H9 (cell line): ENCODE measurements around the gene TMSB4X. TPM values are rescaled to one million over a fixed set of nuclear protein-coding genes. Genes with fewer than 3 reads are reported as not detected.

Experiments used
- DNase-seq: peaks from one replicate; pipeline ENCODE4 v3.0.0-alpha.2; 2017
- H2AFZ ChIP-seq: one replicate; pipeline ENCODE4 v1.6.1; 2013; ENCODE audit warnings: mild to moderate bottlenecking, low read length, control low read depth, moderate library complexity
- H2AK5ac ChIP-seq: 2 replicates; pipeline ENCODE4 v1.6.1; 2013; ENCODE audit warnings: low read length, control low read depth, mixed read lengths; ENCODE audit not compliant: insufficient read length
- H2BK120ac ChIP-seq: one replicate; pipeline ENCODE4 v1.6.1; 2013; ENCODE audit warnings: low read depth, mild to moderate bottlenecking, low read length, control low read depth, inconsistent platforms; ENCODE audit not compliant: poor library complexity, severe bottlenecking
- H2BK12ac ChIP-seq: 2 replicates; pipeline ENCODE4 v1.6.1; 2013; ENCODE audit warnings: low read length, control low read depth, mixed read lengths, low read depth; ENCODE audit not compliant: insufficient read length
- H2BK15ac ChIP-seq: 2 replicates; pipeline ENCODE4 v1.6.1; 2013; ENCODE audit warnings: low read depth, low read length, control low read depth
- H2BK20ac ChIP-seq: one replicate; pipeline ENCODE4 v1.6.1; 2013; ENCODE audit warnings: low read depth, mild to moderate bottlenecking, low read length, control low read depth, inconsistent platforms; ENCODE audit not compliant: poor library complexity, severe bottlenecking
- H2BK5ac ChIP-seq: 2 replicates; pipeline ENCODE4 v1.6.1; 2013; ENCODE audit warnings: low read length, control low read depth, mixed read lengths; ENCODE audit not compliant: insufficient read length
- H3K14ac ChIP-seq: 2 replicates; pipeline ENCODE4 v1.6.1; 2013; ENCODE audit warnings: low read length, control low read depth; ENCODE audit not compliant: insufficient read depth
- H3K18ac ChIP-seq: 2 replicates; pipeline ENCODE4 v1.6.1; 2013; ENCODE audit warnings: low read depth, mild to moderate bottlenecking, mixed read lengths, low read length, control low read depth; ENCODE audit not compliant: insufficient read length
- H3K23ac ChIP-seq: 2 replicates; pipeline ENCODE4 v1.6.1; 2013; ENCODE audit warnings: low read length, control low read depth, mixed read lengths, low read depth; ENCODE audit not compliant: insufficient read length
- H3K23me2 ChIP-seq: 2 replicates; pipeline ENCODE4 v1.6.1; 2013; ENCODE audit warnings: low read depth, mild to moderate bottlenecking, mixed read lengths, low read length, control low read depth; ENCODE audit not compliant: insufficient read length, poor library complexity, severe bottlenecking
- H3K27ac ChIP-seq: 2 replicates; pipeline ENCODE4 v1.5.1; 2013; ENCODE audit warnings: low read length, control low read depth, mixed read lengths, low read depth; ENCODE audit not compliant: insufficient read length
- H3K27me3 ChIP-seq: 2 replicates; pipeline ENCODE4 v1.6.1; 2013; ENCODE audit warnings: low read length, control low read depth, inconsistent platforms; ENCODE audit not compliant: insufficient read depth
- H3K4ac ChIP-seq: 2 replicates; pipeline ENCODE4 v1.6.1; 2013; ENCODE audit warnings: low read depth, mild to moderate bottlenecking, control low read depth, inconsistent platforms, low read length, moderate library complexity
- H3K4me1 ChIP-seq: 2 replicates; pipeline ENCODE4 v1.6.1; 2013; ENCODE audit warnings: low read length, control low read depth, inconsistent platforms; ENCODE audit not compliant: insufficient read depth
- H3K4me2 ChIP-seq: 2 replicates; pipeline ENCODE4 v1.6.1; 2013; ENCODE audit warnings: low read length, control low read depth, mixed read lengths; ENCODE audit not compliant: insufficient read length, insufficient read depth
- H3K56ac ChIP-seq: 2 replicates; pipeline ENCODE4 v1.6.1; 2013; ENCODE audit warnings: low read depth, mild to moderate bottlenecking, mixed read lengths, low read length, control low read depth; ENCODE audit not compliant: insufficient read length
- H3K79me1 ChIP-seq: 2 replicates; pipeline ENCODE4 v1.6.1; 2013; ENCODE audit warnings: low read depth, mild to moderate bottlenecking, moderate library complexity, low read length, control low read depth, inconsistent platforms; ENCODE audit not compliant: insufficient read depth, poor library complexity, severe bottlenecking
- H3K79me2 ChIP-seq: 2 replicates; pipeline ENCODE4 v1.6.1; 2013; ENCODE audit warnings: low read length, control low read depth, inconsistent platforms; ENCODE audit not compliant: insufficient read depth
- H3K9ac ChIP-seq: 2 replicates; pipeline ENCODE4 v1.6.1; 2013; ENCODE audit warnings: low read length, control low read depth, mixed read lengths; ENCODE audit not compliant: insufficient read length; ENCODE audit errors: extremely low read depth
- H3K9me3 ChIP-seq: one replicate; pipeline ENCODE4 v1.6.1; 2013; ENCODE audit warnings: low read depth, low read length, inconsistent platforms; ENCODE audit not compliant: control insufficient read depth
- H3T11ph ChIP-seq: one replicate; pipeline ENCODE4 v1.6.1; 2013; ENCODE audit warnings: mild to moderate bottlenecking, low read length, control low read depth, inconsistent platforms
- H4K20me1 ChIP-seq: one replicate; pipeline ENCODE4 v1.6.1; 2013; ENCODE audit not compliant: control insufficient read depth, insufficient read length, insufficient read depth
- H4K5ac ChIP-seq: 2 replicates; pipeline ENCODE4 v1.6.1; 2013; ENCODE audit warnings: low read depth, mild to moderate bottlenecking, mixed read lengths, low read length, control low read depth; ENCODE audit not compliant: insufficient read length
- H4K8ac ChIP-seq: replicated peaks from 2 replicates; pipeline ENCODE4 v1.6.1; 2013; ENCODE audit warnings: low read length, control low read depth, mixed read lengths, low read depth; ENCODE audit not compliant: insufficient read length
- H4K91ac ChIP-seq: 2 replicates; pipeline ENCODE4 v1.6.1; 2013; ENCODE audit warnings: low read depth, mild to moderate bottlenecking, moderate library complexity, mixed read lengths, low read length, control low read depth; ENCODE audit not compliant: insufficient read length
- H3K27ac Mint-ChIP-seq, 3 experiments: 2 replicates in 2 of 3; 3 replicates in 1 of 3; pipeline ENCODE4 v1.8.0; 2020 to 2021; ENCODE audit warnings: mixed read lengths in 3 of 3, mild to moderate bottlenecking in 1 of 3, moderate library complexity in 1 of 3
- H3K27me3 Mint-ChIP-seq: 2 replicates; pipeline ENCODE4 v1.8.0; 2021; ENCODE audit warnings: low read depth, mild to moderate bottlenecking, moderate library complexity, mixed read lengths
- H3K36me3 Mint-ChIP-seq, 3 experiments: 2 replicates in 2 of 3; 3 replicates in 1 of 3; pipeline ENCODE4 v1.8.0; 2020 to 2021; ENCODE audit warnings: low read depth in 3 of 3, mixed read lengths in 3 of 3; ENCODE audit not compliant: insufficient read depth in 1 of 3
- H3K4me1 Mint-ChIP-seq, 2 experiments: 2 replicates each; pipeline ENCODE4 v1.8.0; 2020; ENCODE audit warnings: mixed read lengths in 2 of 2
- H3K4me3 Mint-ChIP-seq, 2 experiments: 2 replicates in 1 of 2; 3 replicates in 1 of 2; pipeline ENCODE4 v1.8.0; 2020 to 2021; ENCODE audit warnings: mild to moderate bottlenecking in 2 of 2, mixed read lengths in 2 of 2, moderate library complexity in 1 of 2
- H3K9me3 Mint-ChIP-seq, 2 experiments: 2 replicates in 1 of 2; 3 replicates in 1 of 2; pipeline ENCODE4 v1.8.0; 2020; ENCODE audit warnings: mild to moderate bottlenecking in 2 of 2, mixed read lengths in 2 of 2, moderate library complexity in 1 of 2
- CTCF ChIP-seq: fragments of 200-600 bp; sonication (generic); conservative IDR thresholded peaks from 3 replicates; pipeline ENCODE4 v1.8.0; 2021; ENCODE audit warnings: antibody characterized with exemption, mild to moderate bottlenecking
- WGBS: extraction: QIAGEN DNeasy Blood & Tissue Kit; methylation state at CpG from one replicate; pipeline ENCODE4 v1.1.7; 2013; ENCODE audit warnings: missing lambda C conversion rate, low lambda C conversion rate, mixed read lengths; ENCODE audit not compliant: insufficient read length; ENCODE audit errors: extremely low coverage; 5-methylcytosine and 5-hydroxymethylcytosine counted together
- total RNA-seq: library from RNA; stranded (reverse); gene quantifications from 2 replicates; pipeline ENCODE4 v1.2.1, GENCODE V29; 2021

Gene TMSB4X
- total RNA-seq, 1 experiment from 2014 or later, result 2,733 TPM

- Histone ChIP-seq H2BK5ac (no peak overlapping the region), H3K18ac (no peak overlapping the region), H4K20me1 (no peaks in the 10 kb centered on the region), H2BK120ac (no peak overlapping the region), H3K9me3 (no peaks in the 10 kb centered on the region), H2BK12ac (no peak overlapping the region), H2BK15ac (no peak overlapping the region), H3K9ac (no peak overlapping the region), H2AFZ (no peak overlapping the region), H3T11ph (no peak overlapping the region), H3K23ac (no peak overlapping the region), H2BK20ac (no peak overlapping the region), H3K14ac (no peak overlapping the region), H4K91ac (no peak overlapping the region), H3K4me2 (no peak overlapping the region), H3K79me2 (no peaks in the 10 kb centered on the region), H3K27ac (no peak overlapping the region), H3K4me1 (peaks cover 4% of the 10 kb centered on the region; the same call in 1 of the 2 replicates), H3K56ac (no peak overlapping the region), H3K27me3 (no peaks in the 10 kb centered on the region), H4K8ac (no peak overlapping the region), H4K5ac (no peak overlapping the region), H3K4ac (no peak overlapping the region), H3K79me1 (no peaks in the 10 kb centered on the region), H2AK5ac (no peak overlapping the region), H3K23me2 (no peaks in the 10 kb centered on the region)
- H3K36me3 Mint-ChIP-seq, result peaks cover 21 to 26% (median 24%) of the 10 kb centered on the region in 3 experiments
- no peak for TF ChIP-seq CTCF
- peak overlapping the region in 2 of 3 experiments; percentile 71 to 73; a peak in 3 of 7 replicates for H3K27ac Mint-ChIP-seq
- H3K9me3 Mint-ChIP-seq, result peaks cover 62 to 76% of the 10 kb centered on the region in 2 experiments
- H3K4me1 Mint-ChIP-seq, result peaks cover 24 to 33% of the 10 kb centered on the region in 2 experiments
- WGBS, result no CpG with 5 or more reads among the region's 4 CpGs
- no peak for DNase-seq
- H3K27me3 Mint-ChIP-seq, result peaks cover under 1% of the 10 kb centered on the region
- no peak overlapping the region for H3K4me3 Mint-ChIP-seq
These were observed 29.4 kb upstream of the TMSB4X start for GRCh38 chrX:12945494-12945893.
